ENCODE data around the gene CCHCR1.

The CCHCR1 gene

DNA sequence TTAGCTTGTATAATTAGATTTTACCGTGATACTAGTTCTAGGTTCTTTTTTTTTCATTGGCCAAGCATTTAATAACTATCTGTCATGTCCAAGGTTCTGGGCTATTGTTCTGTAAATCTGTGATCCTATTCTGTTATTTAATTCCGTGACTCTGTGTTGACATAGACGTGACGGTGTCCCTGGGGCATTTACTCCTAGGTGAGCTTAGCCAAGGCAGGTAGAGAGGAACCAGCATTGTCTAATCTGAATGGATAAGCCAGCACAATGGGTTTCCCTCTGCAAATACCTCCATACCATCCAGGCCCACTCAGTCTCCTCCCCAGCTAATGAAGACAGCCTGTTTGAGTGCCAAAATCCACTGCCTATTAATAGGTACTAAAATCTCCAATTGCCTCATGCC is 28.5 kb downstream of the CCHCR1 start:
- DNase-seq (ENCODE audit: low read depth, low spot score) = no peak

DNA sequence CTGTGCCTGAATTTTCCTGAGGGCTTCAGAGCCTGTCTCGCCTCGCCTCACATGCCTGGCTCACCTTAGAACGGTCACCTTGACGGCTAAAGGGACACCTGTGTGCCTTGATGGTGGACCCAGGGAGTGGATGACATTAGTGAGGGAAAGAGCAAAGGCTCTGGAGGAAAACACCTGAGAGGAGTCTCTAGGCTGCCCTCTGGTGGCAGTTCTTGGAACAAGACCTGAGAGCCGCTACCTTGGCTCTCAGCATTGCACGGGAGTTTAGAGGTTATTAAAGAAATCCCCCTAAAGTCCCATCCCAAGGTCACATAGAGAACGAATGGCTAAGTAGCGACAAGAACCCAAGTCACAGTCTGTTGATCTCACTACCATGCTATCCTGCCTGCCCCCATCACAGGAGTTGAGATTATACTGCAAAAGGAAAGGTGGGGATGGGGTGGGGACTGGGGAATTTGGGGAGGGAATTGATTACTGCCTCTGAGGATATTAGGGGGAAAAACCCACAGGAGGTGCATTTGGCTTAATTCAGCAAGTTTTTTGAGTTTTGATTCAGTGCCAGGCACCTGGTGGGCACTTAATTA is 29.4 kb downstream of the CCHCR1 start:
- peak; percentile 51 for DNase-seq (ENCODE audit: low read depth, low spot score)

DNA sequence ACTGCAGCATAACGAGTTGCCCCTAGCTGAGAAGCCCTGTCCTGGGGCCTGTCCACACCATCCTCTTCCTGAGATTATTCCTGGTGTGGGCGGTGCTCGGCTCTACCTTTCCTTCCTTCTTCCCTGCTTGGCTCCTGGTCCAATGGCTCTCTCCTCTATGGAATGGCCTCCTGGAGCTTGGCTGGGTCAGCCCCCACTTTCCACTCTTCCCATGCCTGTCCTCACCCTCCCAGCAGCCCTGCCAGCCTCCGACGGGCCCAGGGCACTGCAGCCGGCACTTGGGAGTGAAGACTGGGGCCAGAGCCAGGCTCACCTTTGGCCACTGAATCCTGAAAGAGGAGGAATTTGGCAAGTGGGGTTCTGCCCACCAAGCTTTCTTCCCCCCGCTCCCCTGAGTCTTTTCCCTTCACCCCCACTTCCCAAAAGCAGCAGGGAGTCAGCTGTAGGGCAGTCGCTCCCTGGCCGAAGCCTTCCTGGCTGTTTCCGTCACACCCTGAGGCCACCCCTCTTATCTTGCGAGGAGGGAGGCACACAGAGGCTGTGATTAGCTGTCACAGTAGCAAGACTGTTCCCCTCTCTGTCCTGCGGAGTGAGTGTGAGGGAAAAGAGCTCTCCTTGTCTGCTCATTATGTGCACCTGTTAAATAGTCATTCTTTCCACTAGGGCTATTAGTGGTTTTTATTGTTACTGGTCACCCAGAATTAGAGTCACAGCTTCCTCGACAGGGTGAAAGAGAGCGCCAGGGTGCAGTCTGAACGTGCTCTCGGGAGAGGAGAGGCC is 31.0 kb downstream of the CCHCR1 start:
- DNase-seq (ENCODE audit: low read depth, low spot score) = no peak

DNA sequence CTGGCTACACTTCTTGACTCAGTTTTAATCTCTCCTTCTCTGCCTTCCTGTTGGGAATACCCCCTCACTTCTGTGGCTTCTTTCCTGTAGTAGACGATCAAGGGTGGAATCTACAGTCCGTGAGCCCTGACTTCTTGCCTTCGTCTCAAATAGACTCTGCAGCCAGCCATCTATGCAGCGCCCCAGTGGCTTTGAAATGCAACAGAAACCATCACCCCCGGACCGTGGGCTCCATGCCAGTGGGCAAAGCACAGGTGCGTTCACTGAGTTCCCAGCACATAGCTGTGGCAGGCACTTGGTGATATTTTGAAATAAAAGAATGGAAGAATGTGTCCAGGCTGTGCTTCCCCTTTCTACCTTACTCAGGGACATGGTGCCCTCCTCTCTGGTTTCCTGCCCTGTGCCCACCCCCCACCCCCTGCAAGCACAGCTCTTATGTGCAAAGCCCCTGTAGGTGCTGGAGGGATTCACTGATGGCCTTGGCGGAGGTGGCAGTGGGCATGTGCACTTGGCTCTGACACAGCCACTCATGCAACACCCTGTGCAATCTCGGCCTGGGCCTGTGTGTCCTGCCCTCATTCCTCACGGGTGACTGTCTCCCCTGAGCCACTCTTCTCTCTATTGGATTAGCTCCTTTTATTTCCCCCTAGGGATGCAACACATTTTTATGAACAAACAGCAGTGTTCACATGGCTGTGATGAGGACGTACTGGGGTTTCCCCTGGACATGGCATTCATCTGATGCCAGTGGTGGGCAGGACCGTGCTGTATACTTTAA is 31.8 kb downstream of the CCHCR1 start:
- no peak for DNase-seq (ENCODE audit: low read depth, low spot score)

DNA sequence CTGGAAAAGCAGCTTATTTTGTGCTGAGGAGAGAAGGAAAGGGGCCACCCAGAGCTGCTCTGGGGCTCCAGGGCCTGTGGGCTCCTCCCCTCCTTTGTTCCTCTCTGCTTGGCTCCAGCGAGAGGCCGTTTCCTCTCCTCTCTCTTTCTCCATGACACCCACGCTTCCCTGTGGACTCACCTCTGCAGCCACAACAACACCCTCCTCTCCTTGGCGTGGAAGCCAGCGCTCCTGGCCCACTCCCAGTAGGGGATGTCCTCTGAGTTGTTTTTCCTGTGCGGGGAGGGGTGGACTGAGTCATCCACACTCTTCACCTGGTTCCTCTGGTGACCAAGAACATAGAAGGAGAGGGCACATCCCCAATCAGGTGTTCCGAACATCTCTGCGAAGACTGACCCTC is 32.4 kb downstream of the CCHCR1 start:
- no peak for DNase-seq (ENCODE audit: low read depth, low spot score)

DNA sequence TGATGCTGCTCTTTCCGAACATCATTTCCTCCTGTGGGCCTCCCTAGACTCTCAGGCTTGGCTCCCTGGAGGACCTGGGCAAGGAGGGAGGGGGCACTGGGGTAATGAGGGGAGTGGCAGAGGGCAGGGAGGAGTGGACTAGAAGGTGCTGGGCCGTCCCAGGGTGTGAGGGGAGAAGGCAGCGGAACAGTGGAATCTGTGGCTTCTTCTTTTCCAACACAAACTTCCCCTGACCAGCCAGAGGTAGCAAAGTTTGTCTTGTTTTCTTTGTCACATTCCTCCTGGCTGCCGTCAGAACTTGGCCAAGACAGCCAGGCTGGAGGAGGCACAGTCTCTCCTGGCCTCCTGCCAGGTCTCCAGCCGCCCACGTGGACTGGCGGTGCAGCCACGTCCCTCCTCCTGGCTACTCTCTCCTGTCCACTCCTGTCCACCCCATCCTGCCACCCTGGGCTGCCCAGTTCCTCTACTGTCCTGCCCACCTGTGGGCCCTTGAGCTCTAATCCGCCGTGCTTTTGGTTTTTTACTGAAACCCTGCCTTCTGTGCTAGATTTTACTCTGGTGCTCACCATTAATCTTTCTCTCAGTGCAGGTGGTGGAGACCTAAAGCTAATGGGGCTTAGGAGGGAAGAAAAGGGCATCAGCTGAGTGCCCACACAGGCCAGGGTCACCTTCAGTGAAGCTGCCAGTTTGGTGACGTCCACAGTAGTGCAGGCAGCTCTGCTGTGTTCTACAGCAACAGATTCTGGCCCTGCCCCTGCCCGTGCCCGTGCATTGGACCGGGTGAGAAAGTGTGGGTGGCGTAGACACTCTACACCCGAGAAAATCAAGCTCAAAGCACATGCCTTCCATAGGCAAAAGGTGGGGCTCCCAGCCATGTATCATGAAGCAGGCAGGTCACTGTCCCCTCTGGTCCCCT is 34.6 kb downstream of the CCHCR1 start:
- DNase-seq (ENCODE audit: low read depth, low spot score) = no peak

DNA sequence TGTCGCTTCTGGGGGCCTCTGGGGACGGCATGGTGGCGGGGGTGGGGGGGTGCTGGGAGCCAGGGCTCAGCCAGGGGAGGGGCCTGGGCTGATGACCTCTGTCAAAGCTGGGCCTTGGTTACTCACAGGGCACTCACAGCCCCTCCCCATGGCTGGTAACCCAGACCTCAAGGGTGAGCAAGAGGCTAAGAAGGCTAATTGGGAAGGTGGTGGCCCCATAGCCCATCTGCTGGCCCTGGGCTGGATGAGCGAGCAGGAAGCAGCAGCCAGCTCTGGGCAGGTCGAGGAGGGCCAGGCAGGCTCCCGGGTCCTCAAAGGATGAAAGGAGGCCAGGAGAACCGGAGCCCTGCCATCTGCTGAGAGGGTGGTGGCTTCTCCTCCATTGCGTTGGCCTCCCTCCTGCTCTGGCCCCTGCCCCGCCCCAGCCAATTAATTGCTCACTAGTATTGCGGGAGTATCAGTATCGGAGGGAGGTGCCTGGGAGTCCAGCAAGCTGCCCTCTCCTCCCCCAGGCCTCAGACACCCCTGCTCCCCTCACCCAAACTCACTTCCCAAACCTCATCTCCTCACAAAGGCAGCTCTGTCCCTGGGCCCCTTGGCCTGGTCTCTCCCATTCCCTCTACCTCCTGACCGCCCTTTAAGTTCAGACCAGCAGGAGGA is 36.3 kb downstream of the CCHCR1 start:
- DNase-seq (ENCODE audit: low read depth, low spot score) = no peak

DNA sequence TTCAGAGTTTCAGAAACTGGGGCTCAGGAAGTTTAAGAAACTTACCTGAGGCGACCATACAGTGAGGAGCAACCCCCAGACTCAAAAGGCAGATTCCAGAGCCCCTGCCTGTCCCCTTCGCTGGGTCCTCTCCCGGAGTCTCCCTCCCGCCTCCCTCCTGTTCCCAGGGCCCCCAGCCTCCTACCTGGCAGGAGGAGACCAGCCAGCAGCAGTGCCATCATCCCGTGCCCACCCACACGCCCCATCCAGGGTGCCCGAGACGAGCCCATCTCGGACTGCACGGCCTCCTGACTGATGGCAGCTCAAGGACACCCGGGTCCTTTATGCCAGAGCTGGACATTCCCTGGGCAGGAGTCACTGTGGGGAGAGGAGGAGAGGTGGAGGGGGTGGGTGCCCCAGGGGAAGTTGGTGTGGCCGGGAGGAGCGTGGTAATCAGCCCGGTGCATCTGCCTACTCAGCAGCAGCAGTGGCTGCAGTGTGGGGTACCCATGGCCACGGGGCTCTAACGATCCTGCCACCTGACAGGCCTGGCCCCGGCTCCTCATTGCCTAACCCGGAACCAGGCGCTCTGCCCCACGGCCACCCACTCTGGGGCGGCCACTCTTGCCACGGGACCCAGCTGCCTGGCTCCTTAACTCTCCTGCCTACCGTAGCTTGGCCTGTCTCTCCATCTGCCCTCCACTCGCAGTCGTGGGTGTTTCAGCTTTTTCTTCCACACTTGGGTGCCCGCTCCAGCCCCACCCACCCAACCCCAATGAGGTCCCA is 37.3 kb downstream of the CCHCR1 start, which contains the start of gene CDSN:
CDSN (minus strand) TSS at position 296 of the 765 bp plus-strand sequence; CDS start at position 269, 27 bp downstream.
- DNase-seq (ENCODE audit: low read depth, low spot score) = no peak

DNA sequence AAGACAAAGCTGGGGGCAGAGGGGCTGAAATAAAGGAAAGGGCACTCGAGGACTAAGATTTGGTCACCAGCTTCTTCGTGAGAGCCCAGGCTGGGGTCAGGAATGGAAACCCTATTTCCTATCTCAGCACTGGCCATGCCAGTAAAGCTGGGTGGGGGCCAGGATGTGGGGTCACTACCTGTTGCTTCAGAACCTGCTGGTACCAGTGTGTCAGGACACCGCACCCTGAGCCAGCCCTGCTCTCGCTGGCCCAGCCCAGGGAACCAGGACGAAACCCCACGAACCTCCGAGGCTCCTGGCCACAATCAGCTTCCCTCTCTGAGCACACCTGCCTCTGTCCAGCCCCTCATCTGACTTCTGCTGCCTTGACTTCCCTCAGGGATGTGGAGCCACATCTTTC is 39.4 kb downstream of the CCHCR1 start:
- DNase-seq (ENCODE audit: low read depth, low spot score) = no peak

DNA sequence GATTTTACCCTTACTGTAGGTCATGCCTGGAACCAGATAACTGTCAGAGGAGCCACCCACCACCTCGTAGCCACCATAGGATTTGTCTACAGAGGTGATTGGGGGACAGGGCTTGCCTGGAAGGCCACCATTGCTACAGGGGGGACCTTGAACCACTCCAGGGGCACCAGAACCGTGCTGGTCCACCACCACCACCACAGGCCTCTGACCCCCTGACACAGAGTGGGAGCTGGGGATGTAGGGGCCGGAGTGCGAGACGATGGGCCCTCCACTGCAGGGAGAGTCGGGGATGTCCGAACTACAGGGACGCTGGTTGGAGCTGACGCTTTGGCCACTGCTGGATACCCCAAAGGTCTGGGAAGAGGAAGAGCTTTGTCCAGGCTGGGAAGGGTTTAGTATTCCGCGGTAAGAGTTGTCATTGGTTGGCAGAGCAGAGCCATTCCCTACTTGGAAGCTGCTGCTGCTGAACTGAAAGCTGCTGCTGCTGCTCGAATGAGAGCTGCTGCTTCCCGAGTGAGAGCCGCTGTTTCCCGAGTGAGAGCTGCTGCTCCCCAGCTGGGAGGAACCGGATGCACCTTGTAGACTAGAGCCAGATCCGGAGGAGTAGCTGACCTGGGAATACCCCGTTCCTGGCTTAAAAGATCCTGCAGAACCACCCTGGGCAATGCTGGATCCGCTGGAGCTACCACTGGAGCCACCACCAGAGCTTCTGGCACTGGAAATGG is 40.8 kb downstream of the CCHCR1 start:
- no peak for DNase-seq (ENCODE audit: low read depth, low spot score)

DNA sequence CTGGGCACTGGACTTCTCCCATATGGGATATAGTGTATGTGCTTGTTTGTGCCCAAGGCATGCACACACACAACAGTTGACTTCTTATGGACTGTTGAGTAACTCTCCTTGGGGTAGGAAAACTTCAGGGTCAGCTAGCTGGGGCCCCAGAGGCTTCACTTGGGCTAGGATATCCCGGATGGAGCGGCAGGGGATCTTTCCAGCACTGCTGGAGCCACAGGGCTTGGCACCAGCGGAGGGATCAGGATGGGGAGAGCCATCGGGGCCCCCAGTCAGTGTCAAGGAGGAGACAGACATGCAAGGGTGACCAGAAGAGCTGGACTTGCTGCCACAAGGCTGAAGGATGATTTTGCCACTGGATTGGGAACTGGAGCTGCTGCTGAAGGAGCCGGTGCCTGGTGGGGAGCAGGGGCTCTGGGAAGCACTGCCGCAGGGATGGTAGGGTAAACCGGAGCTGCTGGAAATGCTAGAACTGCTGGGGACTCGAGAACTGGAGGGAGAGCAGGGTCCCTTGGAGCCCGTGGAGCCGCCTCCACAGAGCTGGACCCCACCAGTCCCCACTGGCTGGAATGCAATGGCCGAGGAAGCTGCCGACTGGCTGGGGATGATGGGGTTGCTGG is 41.6 kb downstream of the CCHCR1 start:
- no peak for DNase-seq (ENCODE audit: low read depth, low spot score)

DNA sequence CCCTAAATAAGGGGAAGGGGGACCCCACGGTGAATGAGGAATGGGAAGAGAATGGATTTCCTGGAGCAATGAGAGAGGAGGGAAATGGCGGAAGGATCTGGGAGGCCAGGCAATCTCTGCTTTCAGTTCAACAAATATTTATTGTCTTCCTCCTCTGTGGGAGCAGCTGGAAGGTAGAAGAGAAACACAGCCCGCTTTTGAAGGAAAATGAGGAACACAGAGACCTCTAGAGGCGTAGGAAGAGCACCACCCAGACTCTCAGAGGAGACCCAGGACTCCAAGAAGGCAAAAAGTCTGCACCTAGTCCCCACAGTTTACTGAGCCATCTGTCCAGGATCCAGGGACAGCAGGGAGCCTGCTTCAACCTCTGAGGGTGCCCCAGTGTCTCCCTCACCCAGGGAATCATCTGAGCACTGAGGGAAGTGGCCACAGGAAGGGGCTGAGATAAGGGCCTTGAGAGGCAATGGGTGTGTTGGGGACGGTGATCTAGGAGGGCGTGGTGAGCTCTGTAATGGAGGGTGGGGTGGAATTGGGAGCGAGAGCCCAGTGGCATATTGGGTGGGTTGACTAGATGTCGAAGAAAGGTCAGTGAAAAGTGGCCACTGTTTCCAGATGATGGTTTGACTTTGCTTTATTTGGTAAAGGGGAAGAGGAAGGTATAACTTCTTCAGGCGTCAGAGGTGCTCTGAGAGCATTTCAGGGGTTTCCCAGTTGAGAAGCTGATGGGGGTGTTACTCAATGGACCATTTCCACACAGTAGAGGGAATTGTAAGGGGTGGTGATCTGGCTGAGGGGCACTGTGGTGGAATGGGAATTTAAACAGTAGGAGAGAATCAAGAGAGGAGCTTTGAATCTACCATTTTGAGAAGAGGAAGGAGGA is 42.4 kb downstream of the CCHCR1 start:
- no peak for DNase-seq (ENCODE audit: low read depth, low spot score)

DNA sequence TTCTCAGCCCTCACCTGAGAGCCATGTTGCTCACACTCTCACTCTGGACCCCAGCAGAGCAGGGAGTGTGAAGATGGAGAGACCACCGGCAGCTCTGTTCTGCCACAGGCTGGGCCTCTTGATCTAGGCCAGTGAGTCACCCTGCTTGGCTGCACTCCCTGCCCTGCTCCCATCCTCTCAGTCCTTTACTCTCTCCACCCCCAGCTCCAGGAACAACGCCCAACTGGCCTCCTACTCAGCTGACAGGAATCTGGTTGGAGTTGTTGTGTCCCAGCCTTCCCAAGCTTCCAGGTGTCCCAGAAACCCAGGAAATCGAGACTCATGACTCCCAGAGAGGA is 43.1 kb downstream of the CCHCR1 start, which contains the start of gene PSORS1C1:
PSORS1C1 (plus strand) TSS at position 260 of the 338 bp plus-strand sequence. CDS start 14,833 bp downstream, outside the sequence.
- no peak for DNase-seq (ENCODE audit: low read depth, low spot score)

DNA sequence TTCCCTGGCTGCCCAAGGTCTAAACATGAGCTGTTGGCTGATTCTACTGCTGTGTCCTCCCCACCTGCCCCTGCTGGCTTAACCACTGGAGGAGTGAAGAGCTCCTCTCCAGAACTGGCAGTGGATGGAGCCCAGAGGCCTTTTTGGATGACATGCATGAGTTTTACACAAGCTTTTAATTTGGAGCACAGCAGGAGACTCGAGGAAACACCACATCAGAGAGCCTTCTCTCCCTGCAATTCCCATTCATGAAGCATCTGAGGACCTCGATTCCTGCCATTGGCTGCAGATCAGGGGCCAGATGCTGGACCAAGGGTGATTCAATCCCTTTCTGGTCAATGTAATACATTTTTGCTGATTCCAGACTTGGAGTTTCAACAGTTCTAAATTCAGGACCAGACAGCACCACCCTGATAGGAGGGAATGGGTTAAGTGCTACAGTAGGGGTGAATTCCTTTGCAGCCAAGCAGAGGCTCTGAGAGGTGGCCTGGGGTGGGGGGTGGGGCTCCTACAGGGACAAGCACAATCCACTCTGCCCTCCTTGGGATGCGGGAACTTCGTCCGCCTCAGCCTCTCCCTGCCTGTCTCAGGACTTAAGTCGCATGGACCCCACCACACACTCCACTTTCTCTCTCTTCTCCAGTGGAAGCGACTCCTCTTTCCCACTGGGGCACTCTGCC is 43.6 kb downstream of the CCHCR1 start:
- DNase-seq (ENCODE audit: low read depth, low spot score) = no peak

DNA sequence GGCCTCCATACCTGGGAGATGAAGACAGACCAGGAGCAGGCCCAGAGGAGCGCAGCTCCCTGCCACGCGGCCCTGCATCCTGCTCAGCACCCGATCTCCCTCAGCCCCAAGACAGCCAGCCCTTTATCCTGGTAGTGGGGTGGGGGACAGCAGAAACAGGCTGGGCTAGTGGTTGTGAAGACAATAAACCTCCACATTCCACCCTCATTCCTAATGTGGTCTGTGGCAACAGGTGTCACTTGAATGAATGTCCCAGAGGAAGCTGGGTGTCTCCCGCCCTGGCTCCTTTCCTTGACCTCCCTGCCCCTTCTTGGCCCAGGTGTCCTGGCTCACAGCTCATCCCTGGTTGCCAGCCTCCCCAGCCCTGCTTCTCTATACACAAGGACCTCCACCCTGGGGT is 45.1 kb downstream of the CCHCR1 start, which contains the start of gene C6orf15:
C6orf15 (minus strand) TSS at position 98 of the 400 bp plus-strand sequence; CDS start at position 78, 20 bp downstream.
- no peak for DNase-seq (ENCODE audit: low read depth, low spot score)

DNA sequence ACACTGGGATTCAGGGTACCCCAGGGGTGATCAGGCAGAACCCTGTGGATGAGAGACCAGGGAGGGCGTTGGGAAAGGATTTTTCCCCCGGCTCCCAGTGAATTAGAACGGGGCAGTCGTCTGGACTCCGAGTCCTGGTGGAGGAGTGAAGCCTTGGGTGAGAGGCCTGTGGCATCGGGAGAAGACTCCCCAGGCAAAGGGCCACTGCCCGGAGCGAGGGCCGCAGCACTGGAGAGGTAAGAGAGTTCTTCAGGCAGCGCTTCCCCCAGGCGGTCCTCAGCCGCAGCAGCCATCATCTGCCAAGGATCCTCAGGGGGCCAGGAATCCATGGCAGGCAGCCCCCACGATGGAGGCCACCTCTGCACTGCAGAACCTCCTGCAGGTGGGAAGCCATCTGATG is 45.9 kb downstream of the CCHCR1 start:
- no peak for DNase-seq (ENCODE audit: low read depth, low spot score)

DNA sequence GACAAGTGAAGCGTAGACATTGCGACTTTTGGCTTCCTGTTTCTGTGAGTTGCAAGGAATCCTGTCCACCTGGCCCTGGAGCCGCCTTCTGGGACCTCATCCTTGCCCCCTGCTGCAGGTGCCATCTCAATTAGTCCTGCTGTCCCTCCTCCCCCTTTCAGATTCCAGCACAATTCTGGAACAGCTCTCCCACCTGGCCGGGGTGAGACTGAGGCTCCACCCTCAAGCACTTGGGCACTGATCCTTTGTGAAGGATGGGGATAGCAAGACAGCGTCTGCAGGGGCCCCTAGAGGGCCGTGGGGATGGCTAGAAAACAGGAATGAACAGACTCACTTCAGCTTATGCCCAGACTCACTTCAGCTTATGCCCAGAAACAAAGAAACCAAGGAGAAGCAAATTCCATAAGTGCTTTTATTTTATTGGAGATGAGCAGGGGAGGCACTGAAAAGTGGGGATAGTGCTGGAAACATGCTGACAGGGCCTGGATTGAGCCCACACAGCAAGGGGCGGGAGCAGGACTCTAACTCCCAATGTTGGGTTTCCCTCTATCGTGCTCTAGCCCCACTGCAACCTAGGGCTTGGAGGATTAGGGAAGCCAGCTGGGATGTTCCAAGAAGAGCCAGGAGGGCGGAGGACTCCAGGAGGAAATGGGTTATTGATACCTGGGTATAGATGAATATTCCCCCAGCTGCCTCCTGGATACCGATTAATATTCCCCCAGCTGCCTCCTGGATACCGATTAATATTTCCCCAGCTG is 46.6 kb downstream of the CCHCR1 start:
- DNase-seq (ENCODE audit: low read depth, low spot score) = no peak

Data from activated CD4-positive, CD25-positive, alpha-beta regulatory T cell treated with anti-CD3 and anti-CD28 coated beads, Interleukin-2, amount 50 U/mL, for 16 hours (primary cell).